Lung (tissue), 16 donors: ENCODE data around the gene PSEN2. TPM values are rescaled to one million over a fixed set of nuclear protein-coding genes. Genes with fewer than 3 reads are reported as not detected.

Source experiments
- ATAC-seq: fragments of 200-7000 bp; cut with Tn5 transposase; one replicate; pipeline ENCODE4 v1.9.1; 2020; ENCODE audit warnings: moderate number of reproducible peaks; ENCODE audit not compliant: insufficient read depth, low FRiP score
- DNase-seq, 3 donors: peaks; one replicate each; pipeline ENCODE4 v3.0.0-alpha.2; 2013 to 2017
- H3K27ac ChIP-seq, 2 donors: one replicate each; pipeline ENCODE4 v1.5.1; 2013; ENCODE audit warnings: mild to moderate bottlenecking in 2 of 2, moderate library complexity in 2 of 2, control low read depth in 1 of 2, inconsistent platforms in 1 of 2, low read depth in 1 of 2, low read length in 1 of 2
- H3K27me3 ChIP-seq, 3 donors: one replicate each; pipeline ENCODE4 v1.5.1; 2013; ENCODE audit warnings: low read length in 2 of 3; ENCODE audit not compliant: control insufficient read depth in 3 of 3, insufficient read depth in 3 of 3
- H3K36me3 ChIP-seq, 4 donors: one replicate each; pipeline ENCODE4 v1.5.1; 2013; ENCODE audit warnings: low read length in 4 of 4, mild to moderate bottlenecking in 1 of 4, moderate library complexity in 1 of 4; ENCODE audit not compliant: control insufficient read depth in 4 of 4, insufficient read depth in 4 of 4
- H3K4me1 ChIP-seq, 5 donors: one replicate each; pipeline ENCODE4 v1.5.1; 2013; ENCODE audit warnings: low read length in 5 of 5, mild to moderate bottlenecking in 2 of 5, moderate library complexity in 1 of 5; ENCODE audit not compliant: control insufficient read depth in 5 of 5, insufficient read depth in 5 of 5
- H3K4me3 ChIP-seq: one replicate; pipeline ENCODE4 v1.5.1; 2013; ENCODE audit warnings: mild to moderate bottlenecking, control low read depth, moderate library complexity
- H3K9ac ChIP-seq, 2 donors: one replicate each; pipeline ENCODE4 v1.5.1; 2013; ENCODE audit warnings: low read length in 2 of 2, control low read depth in 1 of 2; ENCODE audit not compliant: insufficient read depth in 1 of 2
- H3K9me3 ChIP-seq, 4 donors: one replicate each; pipeline ENCODE4 v1.5.1; 2013; ENCODE audit warnings: low read length in 3 of 4, mild to moderate bottlenecking in 1 of 4, moderate library complexity in 1 of 4; ENCODE audit not compliant: control insufficient read depth in 4 of 4, insufficient read depth in 3 of 4
- CTCF ChIP-seq: IDR thresholded peaks from 2 replicates; pipeline ENCODE4 v1.5.1; 2012; ENCODE audit warnings: mild to moderate bottlenecking; ENCODE audit errors: control extremely low read depth, extremely low read depth
- WGBS, 2 donors: extraction: QIAGEN DNeasy Blood & Tissue Kit; methylation state at CpG; one replicate each; pipeline ENCODE4 v1.1.7; 2013; 5-methylcytosine and 5-hydroxymethylcytosine counted together
- long read RNA-seq, 5 donors: transcript quantifications; one replicate each; lab custom pipeline, GENCODE V29; 2026
- polyA plus RNA-seq, 2 donors: library from polyadenylated mRNA; stranded (reverse); fragments of 200-250 nt; gene quantifications; one replicate each; pipeline ENCODE4 v1.2.1, GENCODE V29; 2013
- total RNA-seq, 2 donors: library from RNA; depleted of rRNA in 1 of 2; stranded (reverse); fragments of >200 nt in 1 of 2; gene quantifications; one replicate each; pipeline ENCODE4 v1.2.1, GENCODE V29; 2014 to 2021
- donor health status: control.
- donor health status: control.
- donor health status: Bipolar disorder and iron deficiency.
- donor health status: healthy.
- donor health status: DM: yes; HTN: yes; CAD: no.

The PSEN2 gene
- total RNA-seq (10 to 100 TPM; 16.4 to 28.1 TPM), polyA plus RNA-seq (10 to 100 TPM; 17.8 to 19.6 TPM)
- long read RNA-seq, donor 1 = 0 reads
- long read RNA-seq, donor 2 = 0 reads
- long read RNA-seq, donor 3 = 0 reads
- long read RNA-seq, donor 4 = 0 reads
- long read RNA-seq, donor 5, partial matches to known transcripts = 0 of 1 reads
- long read RNA-seq, donor 5, other reads (novel, unspliced or antisense) = 0 of 1 reads

GRCh38 chr1:226870401-226871279 is at the start of gene PSEN2:
Gene PSEN2 (plus strand): TSS chr1:226870616. CDS start chr1:226881908, 11,292 bp downstream.
- 1% methylated on average over 48 to 97 of the region's 97 CpGs for WGBS, 2 donors

GRCh38 chr1:226820941-226821718 is 49.3 kb upstream of the PSEN2 start:
- Histone ChIP-seq H3K9me3 (no peaks in the 10 kb centered on the region), H3K9ac (peak overlapping the region in 1 of 2 donors; percentile 14), H3K4me1 (peaks cover 0 to 13% (median 4%) of the 10 kb centered on the region in 5 donors), H3K36me3 (no peaks in the 10 kb centered on the region), H3K27me3 (no peaks in the 10 kb centered on the region), H3K4me3 (no peak overlapping the region), H3K27ac (peak overlapping the region; percentile 65 to 66)
- TF ChIP-seq CTCF = no peak
- DNase-seq = peak; percentile 86 to 97 (median 90)
- WGBS, 2 donors = 56 to 66% methylated on average over 8 of the region's 8 CpGs
- peak; percentile 36 for ATAC-seq

More at GRCh38 chr1:226870401-226871279, at the start of gene PSEN2:
- ATAC-seq = peak; percentile 97
- Histone ChIP-seq H3K4me3 (peak within 1 kb of the TSS; percentile 72), H3K27ac (peak within 1 kb of the TSS; percentile 86 to 88), H3K9me3 (no peaks in the 10 kb centered on the region), H3K36me3 (no peaks in the 10 kb centered on the region), H3K4me1 (peaks cover 0 to 14% (median 9%) of the 10 kb centered on the region in 5 donors), H3K9ac (peak within 1 kb of the TSS in 1 of 2 donors; percentile 68), H3K27me3 (peaks cover 0 to 12% (median 0%) of the 10 kb centered on the region in 3 donors)
- TF ChIP-seq CTCF = no peak
- peak; percentile 39 to 64 (median 59) for DNase-seq

GRCh38 chr1:226821719-226822085 is 48.7 kb upstream of the PSEN2 start:
- Histone ChIP-seq H3K27me3 (no peaks in the 10 kb centered on the region), H3K27ac (peak overlapping the region; percentile 65 to 66), H3K36me3 (no peaks in the 10 kb centered on the region), H3K4me3 (no peak overlapping the region), H3K9me3 (no peaks in the 10 kb centered on the region), H3K9ac (peak overlapping the region in 1 of 2 donors; percentile 14), H3K4me1 (peaks cover 0 to 13% (median 4%) of the 10 kb centered on the region in 5 donors)
- WGBS, 2 donors = 45 to 57% methylated on average over 1 of the region's 1 CpG
- ATAC-seq (no peak), DNase-seq (peak in 2 of 3 donors; percentile 70 to 73)
- TF ChIP-seq CTCF = no peak
